Smooth muscle cell (in vitro differentiated cells): ENCODE data around the gene REEP2. TPM values are rescaled to one million over a fixed set of nuclear protein-coding genes. Genes with fewer than 3 reads are reported as not detected.

Source experiments
- DNase-seq: peaks from one replicate; lab custom pipeline; 2025; ENCODE audit not compliant: unreplicated experiment; lab: John Stamatoyannopoulos, UW
- H2AFZ ChIP-seq: fragments of 200-600 bp; sonication (generic); 2 replicates; pipeline ENCODE4 v1.6.0; 2016; ENCODE audit warnings: antibody characterized with exemption, low read depth, mild to moderate bottlenecking
- H3F3A ChIP-seq: fragments of 200-600 bp; sonication (generic); 2 replicates; pipeline ENCODE4 v1.6.0; 2017; ENCODE audit warnings: antibody characterized with exemption, low read depth
- H3K27ac ChIP-seq: fragments of 200-600 bp; sonication (generic); 2 replicates; pipeline ENCODE4 v1.5.1; 2016; ENCODE audit warnings: low read depth, mild to moderate bottlenecking
- H3K27me3 ChIP-seq: fragments of 200-600 bp; sonication (generic); 2 replicates; pipeline ENCODE4 v1.6.1; 2016; ENCODE audit warnings: low read depth, mild to moderate bottlenecking
- H3K36me3 ChIP-seq: fragments of 200-600 bp; sonication (generic); 2 replicates; pipeline ENCODE4 v1.5.1; 2016; ENCODE audit warnings: low read depth
- H3K4me1 ChIP-seq: fragments of 200-600 bp; sonication (generic); 2 replicates; pipeline ENCODE4 v1.5.1; 2016; ENCODE audit warnings: low read depth
- H3K4me2 ChIP-seq: fragments of 200-600 bp; sonication (generic); 2 replicates; pipeline ENCODE4 v1.6.0; 2016; ENCODE audit warnings: mild to moderate bottlenecking
- H3K4me3 ChIP-seq: fragments of 200-600 bp; sonication (generic); 2 replicates; pipeline ENCODE4 v1.5.1; 2016; ENCODE audit warnings: mild to moderate bottlenecking
- H3K79me2 ChIP-seq: fragments of 200-600 bp; sonication (generic); 2 replicates; pipeline ENCODE4 v1.6.0; 2016; ENCODE audit warnings: low read depth, mild to moderate bottlenecking
- H3K9ac ChIP-seq: fragments of 200-600 bp; sonication (generic); 2 replicates; pipeline ENCODE4 v1.6.0; 2016; ENCODE audit warnings: low read depth
- H3K9me3 ChIP-seq: fragments of 200-600 bp; sonication (generic); replicated peaks from 2 replicates; pipeline ENCODE4 v1.5.1; 2016; ENCODE audit warnings: low read depth
- H4K20me1 ChIP-seq: fragments of 200-600 bp; sonication (generic); 2 replicates; pipeline ENCODE4 v1.6.0; 2016; ENCODE audit warnings: low read depth
- CTCF ChIP-seq: fragments of 200-600 bp; sonication (generic); IDR thresholded peaks from 2 replicates; pipeline ENCODE4 v1.5.1; 2017; ENCODE audit warnings: borderline replicate concordance, mild to moderate bottlenecking, antibody characterized with exemption; ENCODE audit not compliant: insufficient read depth, poor library complexity, severe bottlenecking
- WGBS: methylation state at CpG from one replicate; pipeline ENCODE4 v1.1.7; 2016; ENCODE audit warnings: low lambda C conversion rate; 5-methylcytosine and 5-hydroxymethylcytosine counted together
- polyA plus RNA-seq: library from polyadenylated mRNA; unstranded; fragments of >200 nt; fragmentation: Nextera tagmentation; extraction: Ambion mirVana; gene quantifications from 2 replicates; pipeline ENCODE4 v1.2.1, GENCODE V29; 2016
- small RNA-seq: library from RNA; depleted of rRNA; stranded (forward); fragments of <200 nt; gene quantifications from one replicate; pipeline ENCODE3, GENCODE V24; 2014
- total RNA-seq: library from RNA; depleted of rRNA; stranded (reverse); fragments of >200 nt; gene quantifications from 2 replicates; pipeline ENCODE4 v1.2.3, GENCODE V29; 2014

The REEP2 gene
- total and polyA plus RNA-seq, 2 experiments from 2014 or later: 4.0 to 5.4 TPM

- no peaks in the 10 kb centered on the region for H3K9me3 ChIP-seq
- DNase-seq: no peak
Observed at GRCh38 chr5:138495351-138495750, 56.5 kb downstream of the REEP2 start.

More at GRCh38 chr5:138495351-138495750, 56.5 kb downstream of the REEP2 start:
- TF ChIP-seq CTCF: no peak
- H3K4me1 ChIP-seq: peaks cover 18% of the 10 kb centered on the region
- H3K27me3 ChIP-seq: no peaks in the 10 kb centered on the region
- peak overlapping the region; percentile 30 for H3K27ac ChIP-seq
- no peak overlapping the region for H2AFZ ChIP-seq
- no peaks in the 10 kb centered on the region for H3K79me2 ChIP-seq
- no peaks in the 10 kb centered on the region for H4K20me1 ChIP-seq
- no peak overlapping the region for H3K9ac ChIP-seq
- H3K36me3 ChIP-seq: no peaks in the 10 kb centered on the region
- H3K4me2 ChIP-seq: no peak overlapping the region
- 56% methylated on average over 7 of the region's 7 CpGs for WGBS
- no peak overlapping the region for H3K4me3 ChIP-seq
- H3F3A ChIP-seq: peaks cover 5% of the 10 kb centered on the region

Small RNA genes within 50 kb of the gene (small RNA-seq; reads per million reads assigned to genes)
- not detected for gene AC113403.1

Other genes starting within 250 kb of the REEP2 start
- 37.2 and 61.0 TPM in 2 replicates for gene CDC23, start 225.7 kb upstream of the REEP2 start, total RNA-seq
- 39.5 and 43.5 TPM in 2 replicates for gene CDC23, start 225.7 kb upstream of the REEP2 start, polyA plus RNA-seq
- gene GFRA3, start 164.4 kb upstream of the REEP2 start, total RNA-seq: 0.36 TPM in 1 of 2 replicates, not detected in the other
- 0.09 and 2.7 TPM in 2 replicates for gene GFRA3, start 164.4 kb upstream of the REEP2 start, polyA plus RNA-seq
- 2.6 and 4.3 TPM in 2 replicates for gene CDC25C, start 107.3 kb upstream of the REEP2 start, total RNA-seq
- 1.7 and 3.0 TPM in 2 replicates for gene CDC25C, start 107.3 kb upstream of the REEP2 start, polyA plus RNA-seq
- gene FAM53C, start 100.8 kb upstream of the REEP2 start, total RNA-seq: 34.8 and 48.1 TPM in 2 replicates
- 44.5 and 45.1 TPM in 2 replicates for gene FAM53C, start 100.8 kb upstream of the REEP2 start, polyA plus RNA-seq
- gene KDM3B, start 86.4 kb upstream of the REEP2 start, total RNA-seq: 43.1 and 54.3 TPM in 2 replicates
- 16.5 and 17.9 TPM in 2 replicates for gene KDM3B, start 86.4 kb upstream of the REEP2 start, polyA plus RNA-seq
- 205 and 250 TPM in 2 replicates for gene EGR1, start 26.4 kb downstream of the REEP2 start, total RNA-seq
- 851 and 1,110 TPM in 2 replicates for gene EGR1, start 26.4 kb downstream of the REEP2 start, polyA plus RNA-seq
- gene ETF1, start 104.2 kb downstream of the REEP2 start, total RNA-seq: 98.0 and 100 TPM in 2 replicates
- 44.0 and 48.7 TPM in 2 replicates for gene ETF1, start 104.2 kb downstream of the REEP2 start, polyA plus RNA-seq
- 263 and 317 TPM in 2 replicates for gene HSPA9, start 136.3 kb downstream of the REEP2 start, total RNA-seq
- gene HSPA9, start 136.3 kb downstream of the REEP2 start, polyA plus RNA-seq: 136 and 157 TPM in 2 replicates